HG03196 (cell line): ENCODE measurements around the gene CPNE6.

ENCODE experiments used
- ATAC-seq: cut with Tn5 transposase; IDR thresholded peaks from one replicate; pipeline ENCODE4 v1.9.1; 2021; ENCODE audit not compliant: unreplicated experiment

The CPNE6 gene

GRCh38 chr14:24068711-24069410 lies 2.5 kb upstream of the CPNE6 start:
- ATAC-seq: no peak

- no peak for ATAC-seq
Measured at GRCh38 chr14:24069411-24069735, 2.0 kb upstream of the CPNE6 start.

DNA sequence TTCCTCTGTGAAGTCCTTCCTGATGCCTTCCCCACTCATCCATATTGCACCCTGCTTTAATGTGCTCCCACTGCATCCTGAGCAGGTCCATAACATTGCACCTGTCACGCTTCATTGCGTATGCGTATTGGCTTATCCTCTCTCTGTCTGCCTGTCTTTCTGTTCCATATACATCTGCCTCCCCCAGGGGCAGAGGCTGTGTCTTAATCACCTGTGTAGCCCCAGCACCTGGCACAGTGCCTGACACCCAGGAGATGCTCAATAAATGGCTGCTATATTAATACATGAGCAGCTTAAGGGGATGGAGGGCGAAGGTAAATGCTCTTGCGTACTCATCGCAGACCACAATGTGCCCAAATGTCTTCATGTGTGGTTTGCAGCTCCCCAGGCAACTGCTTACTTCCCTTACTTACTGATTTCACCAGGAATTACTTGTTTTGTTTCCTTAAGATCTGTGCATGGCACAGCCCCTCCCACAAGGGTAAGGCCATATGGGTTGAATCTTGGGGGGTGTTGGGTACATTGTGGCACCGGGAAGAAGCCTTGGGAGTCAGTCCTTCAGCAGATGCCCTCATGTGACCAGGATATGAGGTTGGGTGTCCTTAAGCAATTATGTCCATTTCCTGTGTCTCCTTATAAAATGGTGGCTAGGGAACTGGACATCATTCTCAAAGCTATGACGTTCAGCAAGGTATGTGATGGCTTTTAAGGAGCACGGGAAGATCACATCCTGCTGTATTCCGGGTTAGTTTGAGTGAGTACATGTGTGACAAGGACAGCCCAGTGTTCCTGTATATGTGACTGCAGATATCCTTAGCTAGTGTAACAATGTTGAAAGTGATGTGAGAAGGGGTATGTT lies 848 bp upstream of the CPNE6 start:
- no peak for ATAC-seq

- ATAC-seq: no peak
Measured at GRCh38 chr14:24071836-24072430, 571 bp downstream of the CPNE6 start.

- no peak for ATAC-seq
Measured at GRCh38 chr14:24072436-24072835, 1.1 kb downstream of the CPNE6 start.

DNA sequence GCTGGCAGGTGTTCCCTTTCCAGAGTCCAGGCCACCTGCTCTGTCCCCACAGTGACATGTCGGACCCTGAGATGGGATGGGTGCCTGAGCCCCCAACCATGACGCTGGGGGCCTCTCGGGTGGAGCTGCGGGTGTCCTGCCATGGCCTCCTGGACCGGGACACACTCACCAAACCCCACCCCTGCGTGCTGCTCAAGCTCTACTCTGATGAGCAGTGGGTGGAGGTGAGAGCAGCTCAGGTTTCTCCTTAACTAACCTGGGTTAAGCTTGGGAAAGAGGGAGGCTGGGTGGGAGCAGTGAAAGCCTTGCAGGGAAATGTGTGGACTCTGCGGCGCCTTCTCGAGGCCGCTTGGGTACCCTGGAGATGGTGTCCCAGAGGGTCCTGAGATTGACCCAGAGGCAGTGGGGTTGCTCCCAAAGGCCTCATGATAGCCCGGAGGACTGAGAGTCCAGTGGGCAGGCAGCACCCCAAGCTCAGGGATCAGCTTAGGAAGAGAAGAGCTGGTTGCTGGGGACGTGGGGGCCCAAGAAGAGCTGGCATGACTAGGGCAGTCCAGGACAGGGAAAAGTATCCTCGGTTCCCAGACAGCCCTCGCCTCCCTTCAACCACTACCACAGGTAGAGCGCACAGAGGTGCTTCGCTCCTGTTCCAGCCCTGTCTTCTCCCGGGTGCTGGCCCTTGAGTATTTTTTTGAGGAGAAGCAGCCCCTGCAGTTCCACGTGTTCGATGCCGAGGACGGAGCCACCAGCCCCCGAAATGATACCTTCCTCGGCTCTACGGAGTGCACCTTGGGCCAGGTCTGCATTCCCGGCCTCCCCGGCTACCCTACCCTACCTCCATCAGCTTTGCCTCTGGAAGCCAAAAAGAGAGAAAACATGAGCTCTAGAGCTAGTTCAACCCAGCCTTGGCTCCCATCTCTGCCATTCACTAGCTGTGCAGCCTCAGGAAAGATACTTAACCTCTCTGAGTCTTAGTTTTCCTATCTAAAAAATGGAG lies 1.8 kb downstream of the CPNE6 start:
- no peak for ATAC-seq

- ATAC-seq: no peak
Measured at GRCh38 chr14:24074625-24075484, 3.5 kb downstream of the CPNE6 start.

DNA sequence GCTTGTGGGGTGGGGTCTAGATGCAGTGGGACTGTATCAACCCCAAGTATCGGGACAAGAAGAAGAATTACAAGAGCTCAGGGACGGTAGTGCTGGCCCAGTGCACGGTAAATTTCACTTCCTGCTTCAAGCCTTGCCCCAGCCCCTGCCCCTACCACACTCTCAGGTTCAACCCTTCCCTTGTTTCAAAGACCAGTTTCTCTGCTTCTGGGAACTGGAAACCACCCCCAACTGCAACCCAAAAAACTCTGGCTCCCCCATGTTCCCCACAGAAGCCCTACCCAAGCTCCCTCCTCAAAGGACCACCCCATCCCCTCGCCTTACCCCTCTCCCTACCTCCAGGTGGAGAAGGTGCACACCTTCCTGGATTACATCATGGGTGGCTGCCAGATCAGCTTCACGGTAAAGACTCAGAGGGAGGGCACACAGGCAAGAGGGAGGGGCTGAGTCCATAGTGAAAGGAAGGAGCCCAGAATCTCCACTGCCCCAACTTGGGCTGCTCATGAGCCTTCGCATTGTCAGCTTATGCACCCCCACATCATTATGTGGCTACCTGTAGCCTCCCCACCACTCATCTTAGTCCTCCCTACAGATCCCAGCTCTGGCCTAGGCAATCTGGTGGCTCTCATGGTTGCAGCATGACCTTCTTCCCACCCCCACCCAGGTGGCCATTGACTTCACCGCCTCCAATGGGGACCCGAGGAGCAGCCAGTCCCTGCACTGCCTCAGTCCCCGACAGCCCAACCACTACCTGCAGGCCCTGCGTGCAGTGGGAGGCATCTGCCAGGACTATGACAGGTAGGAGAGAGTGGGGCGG lies 4.3 kb downstream of the CPNE6 start:
- no peak for ATAC-seq

DNA sequence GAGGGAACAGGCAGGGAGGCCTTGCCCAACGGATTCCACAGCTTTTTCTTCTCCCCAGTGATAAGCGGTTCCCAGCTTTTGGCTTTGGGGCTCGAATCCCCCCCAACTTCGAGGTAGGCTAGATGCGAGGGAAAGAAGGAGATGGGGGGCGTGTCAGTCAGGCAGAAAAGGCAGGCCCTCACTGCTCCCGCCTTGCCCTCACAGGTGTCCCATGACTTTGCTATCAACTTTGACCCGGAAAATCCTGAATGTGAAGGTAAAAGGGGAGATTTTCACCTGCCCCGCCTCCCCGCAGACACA lies 4.9 kb downstream of the CPNE6 start:
- no peak for ATAC-seq

- ATAC-seq: no peak
Measured at GRCh38 chr14:24077086-24077485, 5.7 kb downstream of the CPNE6 start.

- no peak for ATAC-seq
Measured at GRCh38 chr14:24078146-24078545, 6.8 kb downstream of the CPNE6 start.

GRCh38 chr14:24079491-24080141 lies 8.3 kb downstream of the CPNE6 start:
- ATAC-seq: no peak

DNA sequence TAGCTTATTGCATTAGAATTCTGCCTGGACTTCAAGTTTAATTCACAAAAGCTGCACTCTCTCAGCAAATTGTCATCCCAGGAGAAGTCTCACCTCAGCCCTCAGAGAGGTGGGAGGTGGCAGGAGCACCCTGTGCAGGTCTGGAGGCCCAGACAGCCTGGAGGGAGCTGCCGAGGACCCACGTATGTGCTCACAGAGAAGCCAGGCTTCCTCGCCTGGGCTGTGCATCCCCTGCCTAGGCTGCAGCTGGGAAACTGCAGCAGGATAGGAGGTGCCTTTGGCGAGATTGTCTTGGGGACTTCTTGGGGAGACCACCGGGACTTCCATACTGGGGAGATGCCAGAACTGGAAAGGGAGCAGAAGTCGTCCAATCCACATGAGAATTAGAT lies 8.8 kb downstream of the CPNE6 start:
- ATAC-seq: no peak

DNA sequence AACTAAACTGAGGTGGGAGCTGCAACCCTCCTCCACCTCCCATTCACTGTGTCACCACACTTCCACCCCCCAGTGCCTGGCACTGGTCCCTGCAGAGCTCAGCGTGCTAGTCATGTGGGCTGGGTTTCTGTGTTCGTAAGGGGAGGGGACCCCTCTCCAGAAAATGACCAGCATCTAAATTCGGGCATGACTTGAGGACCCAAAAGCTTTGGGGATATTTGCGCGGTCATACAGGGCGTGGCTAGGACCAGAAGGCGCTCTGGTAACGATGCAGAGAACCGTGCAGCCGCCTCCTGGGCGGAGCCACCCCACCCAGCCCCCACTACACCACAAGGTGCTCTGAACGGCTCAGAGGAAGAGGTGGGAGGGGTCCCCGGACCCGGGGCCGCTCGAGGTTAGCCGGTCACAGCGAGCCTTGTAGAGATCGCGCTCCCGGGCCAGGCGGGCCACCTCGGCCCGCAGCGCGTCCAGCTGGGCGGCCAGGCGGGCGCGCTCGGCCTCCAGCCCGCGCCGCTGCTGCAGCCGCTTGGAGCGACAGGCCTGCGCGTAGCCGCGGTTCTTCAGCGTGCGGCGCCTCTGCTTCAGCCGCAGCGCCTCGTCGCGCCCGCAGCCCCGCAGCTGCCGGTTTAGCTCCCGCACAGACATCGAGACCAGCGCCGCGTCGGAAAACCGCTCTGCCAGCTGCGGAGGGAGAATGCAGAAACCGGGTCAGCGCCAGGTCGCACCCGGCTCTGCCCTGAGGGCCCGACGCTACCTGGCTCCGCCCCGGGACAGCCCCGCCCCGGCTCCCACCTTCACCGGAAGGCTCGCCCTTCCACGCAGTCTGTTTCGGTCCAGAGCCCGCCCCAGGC lies 9.8 kb downstream of the CPNE6 start:
- ATAC-seq: peak; percentile 84

- ATAC-seq: no peak
Measured at GRCh38 chr14:24081739-24082211, 10.4 kb downstream of the CPNE6 start.

DNA sequence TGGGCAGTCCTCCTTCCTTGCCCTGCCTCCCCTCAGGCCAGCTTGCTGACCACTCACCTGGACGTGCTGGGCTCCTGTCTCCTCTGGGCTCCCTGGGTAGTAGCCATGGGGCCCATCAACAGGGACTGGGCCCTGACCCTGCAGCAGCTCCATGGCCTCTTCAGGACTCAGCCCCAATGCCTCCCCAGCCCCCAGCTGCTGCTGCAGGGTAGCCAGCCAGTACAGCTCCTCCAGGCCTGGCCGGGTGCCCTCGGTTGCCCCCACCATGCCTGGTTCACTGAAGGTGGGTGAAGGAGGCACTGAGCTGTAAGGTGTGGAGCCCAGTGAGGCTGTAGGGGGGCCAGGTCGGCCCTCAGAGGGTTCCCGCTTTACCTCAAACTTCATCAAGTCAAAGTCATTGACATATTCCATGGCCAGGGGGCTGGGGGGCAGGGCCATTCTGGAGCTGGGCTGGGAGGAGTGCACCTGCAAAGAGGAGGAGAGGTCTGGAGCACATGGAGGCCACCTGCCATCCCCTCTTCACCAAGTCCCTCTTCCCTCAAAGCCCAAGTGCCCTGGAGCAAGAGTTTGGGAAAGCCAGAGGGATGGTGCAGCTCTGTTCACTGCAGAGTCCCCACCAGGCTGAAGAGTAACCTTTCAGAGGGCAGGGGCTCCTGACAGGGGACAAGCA lies 11.2 kb downstream of the CPNE6 start:
- no peak for ATAC-seq

DNA sequence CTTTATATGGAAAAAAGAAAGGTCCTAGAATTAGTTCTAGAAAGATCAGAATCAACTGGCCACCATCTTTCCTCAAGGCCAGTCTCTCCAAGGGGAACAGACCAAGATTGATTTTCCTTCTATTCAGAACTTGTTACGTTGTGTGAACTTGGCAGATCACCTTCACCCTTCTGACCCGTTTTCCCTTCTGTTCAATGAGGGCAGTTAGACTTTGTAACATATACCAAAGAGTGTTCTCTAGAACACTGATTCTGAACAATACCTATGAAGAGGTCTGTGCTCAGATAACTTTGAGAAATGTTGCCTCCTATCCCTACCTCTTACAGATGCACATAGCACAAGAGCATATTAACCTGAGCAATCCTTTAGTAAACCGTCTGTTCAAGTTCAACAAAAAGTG lies 12.1 kb downstream of the CPNE6 start:
- no peak for ATAC-seq
